Esophagus squamous epithelium (tissue), 4 donors: ENCODE results near the gene DDO.

Source experiments
- POLR2A ChIP-seq, 4 donors: fragments of 450-650 bp; IDR thresholded peaks; one replicate each; pipeline ENCODE4 v1.6.1; 2017; ENCODE audit warnings: antibody characterized with exemption in 4 of 4, mild to moderate bottlenecking in 4 of 4, moderate library complexity in 3 of 4
- TF ChIP-seq, protein P1 (sequence below), 6 experiments: fragments of 450-650 bp in 4 of 6; fragments of 200-600 bp in 2 of 6; sonication (generic) in 2 of 6; IDR thresholded peaks; one replicate each; pipeline ENCODE4 v1.5.1; 2016 to 2019; ENCODE audit warnings: antibody characterized with exemption in 6 of 6, mild to moderate bottlenecking in 4 of 6, moderate library complexity in 4 of 6

DNA sequence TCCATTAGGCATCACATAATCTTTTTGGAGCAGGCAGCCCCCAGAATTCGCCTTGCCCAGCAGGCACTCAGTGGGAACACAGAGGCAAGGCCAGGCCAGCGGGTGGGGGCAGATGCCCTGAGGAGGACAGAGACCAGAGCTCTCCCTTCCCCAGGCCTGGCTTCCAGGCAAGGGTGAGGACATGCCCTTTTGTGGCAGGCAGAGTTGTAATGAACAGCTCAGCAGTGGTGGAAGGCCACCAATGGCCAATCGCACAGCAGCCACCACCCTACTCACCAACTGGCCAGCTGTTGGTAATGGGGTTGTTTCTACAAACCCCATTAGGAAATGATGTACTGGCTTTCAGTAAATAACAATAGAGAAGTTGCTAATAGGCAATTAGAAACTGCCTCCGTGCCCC lies 15.4 kb upstream of the DDO start:
- TF ChIP-seq, protein P1, sequence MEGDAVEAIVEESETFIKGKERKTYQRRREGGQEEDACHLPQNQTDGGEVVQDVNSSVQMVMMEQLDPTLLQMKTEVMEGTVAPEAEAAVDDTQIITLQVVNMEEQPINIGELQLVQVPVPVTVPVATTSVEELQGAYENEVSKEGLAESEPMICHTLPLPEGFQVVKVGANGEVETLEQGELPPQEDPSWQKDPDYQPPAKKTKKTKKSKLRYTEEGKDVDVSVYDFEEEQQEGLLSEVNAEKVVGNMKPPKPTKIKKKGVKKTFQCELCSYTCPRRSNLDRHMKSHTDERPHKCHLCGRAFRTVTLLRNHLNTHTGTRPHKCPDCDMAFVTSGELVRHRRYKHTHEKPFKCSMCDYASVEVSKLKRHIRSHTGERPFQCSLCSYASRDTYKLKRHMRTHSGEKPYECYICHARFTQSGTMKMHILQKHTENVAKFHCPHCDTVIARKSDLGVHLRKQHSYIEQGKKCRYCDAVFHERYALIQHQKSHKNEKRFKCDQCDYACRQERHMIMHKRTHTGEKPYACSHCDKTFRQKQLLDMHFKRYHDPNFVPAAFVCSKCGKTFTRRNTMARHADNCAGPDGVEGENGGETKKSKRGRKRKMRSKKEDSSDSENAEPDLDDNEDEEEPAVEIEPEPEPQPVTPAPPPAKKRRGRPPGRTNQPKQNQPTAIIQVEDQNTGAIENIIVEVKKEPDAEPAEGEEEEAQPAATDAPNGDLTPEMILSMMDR (IDR thresholded peaks at IDR 0.05) = no peak
- TF ChIP-seq POLR2A (IDR thresholded peaks at IDR 0.05) = no peak
